A673 (cell line): ENCODE results near the gene CHST4. TPM values are rescaled to one million over a fixed set of nuclear protein-coding genes. Genes with fewer than 3 reads are reported as not detected.

Source experiments
- BruUV-seq: library from RNA; stranded (reverse); fragments of 400-500 nt; replicated peaks from 2 replicates; lab custom pipeline; 2021; lab: Mats Ljungman, UMichigan
- CTCF ChIA-PET: fragments of 300-600 bp; sonication (Branson Sonifier 250); formaldehyde crosslinking; loops from one replicate; lab custom pipeline; 2022; ENCODE audit warnings: antibody characterized with exemption; lab: Charles Lee
- POLR2A ChIA-PET: fragments of 300-600 bp; sonication (Branson Sonifier 250); formaldehyde crosslinking; loops from one replicate; lab custom pipeline; 2022; ENCODE audit warnings: antibody characterized with exemption; ENCODE audit not compliant: low non-redundant PET; lab: Charles Lee
- DNase-seq: peaks from one replicate; pipeline ENCODE4 v3.0.0-alpha.2; 2015; ENCODE audit warnings: low spot score
- H3K27ac ChIP-seq: fragments of 200-600 bp; sonication (generic); 2 replicates; pipeline ENCODE4 v1.5.1; 2016; ENCODE audit warnings: mixed run types, low read depth, mild to moderate bottlenecking, mixed read lengths, antibody characterized with exemption, low read length; ENCODE audit not compliant: poor library complexity, severe bottlenecking
- H3K27me3 ChIP-seq: fragments of 200-600 bp; sonication (generic); replicated peaks from 2 replicates; pipeline ENCODE4 v1.6.1; 2017; ENCODE audit warnings: mixed run types, low read depth, mild to moderate bottlenecking, mixed read lengths, antibody characterized with exemption, low read length; ENCODE audit not compliant: insufficient read depth, poor library complexity
- H3K36me3 ChIP-seq: fragments of 200-600 bp; sonication (generic); 2 replicates; pipeline ENCODE4 v1.6.1; 2016; ENCODE audit warnings: mixed run types, mild to moderate bottlenecking, mixed read lengths, antibody characterized with exemption, low read length; ENCODE audit not compliant: insufficient read depth, poor library complexity, severe bottlenecking
- H3K4me1 ChIP-seq: fragments of 200-600 bp; sonication (generic); 2 replicates; pipeline ENCODE4 v1.6.1; 2017; ENCODE audit warnings: mixed run types, mild to moderate bottlenecking, mixed read lengths, antibody characterized with exemption, low read length; ENCODE audit not compliant: insufficient read depth, poor library complexity, severe bottlenecking
- H3K4me3 ChIP-seq: fragments of 200-600 bp; sonication (generic); 2 replicates; pipeline ENCODE4 v1.5.1; 2016; ENCODE audit warnings: low read depth, mixed run types, mild to moderate bottlenecking, mixed read lengths, low read length; ENCODE audit not compliant: poor library complexity, severe bottlenecking
- H3K9me3 ChIP-seq: fragments of 200-600 bp; sonication (generic); 2 replicates; pipeline ENCODE4 v1.6.1; 2016; ENCODE audit warnings: mixed run types, low read depth, mild to moderate bottlenecking, mixed read lengths, antibody characterized with exemption, low read length; ENCODE audit not compliant: poor library complexity, severe bottlenecking
- CTCF ChIP-seq: fragments of 300-800, 200-600 bp; sonication (generic); conservative IDR thresholded peaks from 2 replicates; pipeline ENCODE4 v1.5.1; 2017; ENCODE audit warnings: low read depth, mild to moderate bottlenecking, antibody characterized with exemption, low read length, moderate library complexity, mixed read lengths
- EZH2 ChIP-seq: fragments of 200-600 bp; sonication (generic); IDR thresholded peaks from 2 replicates; pipeline ENCODE4 v1.6.1; 2017; ENCODE audit warnings: borderline replicate concordance, low read depth, mild to moderate bottlenecking, mixed read lengths, antibody characterized with exemption, low read length; ENCODE audit not compliant: poor library complexity, severe bottlenecking
- intact Hi-C: fragments of 100-400 bp; cut with micrococcal nuclease; formaldehyde crosslinking; loops from one replicate; pipeline ENCODE4 v1.10.0; 2022; ENCODE audit not compliant: unreplicated experiment
- total RNA-seq: library from RNA; stranded (reverse); gene quantifications from 2 replicates; pipeline ENCODE4 v1.2.3, GENCODE V29; 2021

Gene CHST4
- total RNA-seq, 1 experiment from 2014 or later = not detected

GRCh38 chr16:71569621-71570020, 43.4 kb downstream of the CHST4 start:
- H3K27ac ChIP-seq = no peak overlapping the region
- peaks cover 5% of the 10 kb centered on the region for H3K4me1 ChIP-seq
- intact Hi-C loops = loop anchor here (5.0 kb wide), 2 partner anchors 43 to 78 kb away; no protein-coding TSS in a partner anchor
- no peak for TF ChIP-seq EZH2
- no peak for TF ChIP-seq CTCF
- POLR2A ChIA-PET = interaction anchor here (0.7 kb wide), 1 partner anchor 1752 kb away, joined by 7 read pairs; no protein-coding TSS in a partner anchor
- peaks cover under 1% of the 10 kb centered on the region for H3K27me3 ChIP-seq
- BruUV-seq = no TSS peak
- no peak for DNase-seq
- CTCF ChIA-PET = no interaction called here
- H3K36me3 ChIP-seq = no peaks in the 10 kb centered on the region
- H3K9me3 ChIP-seq = no peaks in the 10 kb centered on the region
- no peak overlapping the region for H3K4me3 ChIP-seq

GRCh38 chr16:71570144-71570543, 43.9 kb downstream of the CHST4 start:
- peaks cover 5% of the 10 kb centered on the region for H3K4me1 ChIP-seq
- DNase-seq = no peak
- H3K27ac ChIP-seq = no peak overlapping the region
- TF ChIP-seq EZH2 (no peak), CTCF (no peak)
- intact Hi-C loops = loop anchor here (5.0 kb wide), 1 partner anchor 42 kb away; no protein-coding TSS in a partner anchor
- no peak overlapping the region for H3K4me3 ChIP-seq
- peaks cover 5% of the 10 kb centered on the region for H3K27me3 ChIP-seq
- BruUV-seq = no TSS peak
- CTCF ChIA-PET = no interaction called here
- no peaks in the 10 kb centered on the region for H3K36me3 ChIP-seq
- no peaks in the 10 kb centered on the region for H3K9me3 ChIP-seq
- POLR2A ChIA-PET = no interaction called here

DNA sequence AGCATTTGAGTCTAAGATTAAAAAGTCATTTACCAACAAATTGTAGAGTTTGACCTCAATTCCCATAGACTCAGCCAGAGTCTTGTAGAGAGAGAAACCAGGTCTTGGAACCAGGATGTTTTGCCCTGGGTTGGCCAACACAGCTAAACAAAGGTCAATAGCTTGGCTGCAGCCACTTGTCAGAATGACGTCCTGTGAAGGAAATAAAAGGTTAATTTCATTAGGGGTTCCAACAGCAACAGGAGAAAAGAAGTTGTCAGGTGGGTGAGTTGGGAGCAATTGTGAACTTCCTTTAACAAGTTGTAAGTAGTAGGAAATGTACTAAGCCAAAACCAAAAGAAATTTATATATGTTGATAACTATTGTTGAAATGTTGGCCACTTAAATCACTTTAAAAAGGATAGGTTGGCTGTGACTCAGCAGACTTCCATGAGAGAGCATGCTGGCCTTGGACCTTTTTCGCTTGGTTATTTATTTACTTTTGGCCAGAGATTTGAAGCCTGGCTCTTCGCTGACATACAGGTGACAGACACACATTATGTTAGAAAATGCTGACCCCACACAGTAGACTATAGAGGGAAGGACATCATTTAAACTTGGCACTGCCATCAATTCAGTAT, 46.4 kb downstream of the CHST4 start:
- POLR2A ChIA-PET = interaction anchor here (0.5 kb wide), 1 partner anchor 26 kb away, joined by 3 read pairs; no protein-coding TSS in a partner anchor
- BruUV-seq = no TSS peak
- intact Hi-C loops = loop anchor here (5.0 kb wide), 1 partner anchor 40 kb away; no protein-coding TSS in a partner anchor
- Histone ChIP-seq H3K27ac (no peak overlapping the region), H3K4me1 (no peaks in the 10 kb centered on the region), H3K27me3 (peaks cover 30% of the 10 kb centered on the region), H3K9me3 (no peaks in the 10 kb centered on the region), H3K36me3 (no peaks in the 10 kb centered on the region), H3K4me3 (no peak overlapping the region)
- TF ChIP-seq EZH2 (no peak), CTCF (no peak)
- CTCF ChIA-PET = no interaction called here
- no peak for DNase-seq
